GM19468 (cell line): Measurements from ENCODE around the gene ARHGAP15.

Source experiments
- ATAC-seq: cut with Tn5 transposase; IDR thresholded peaks from one replicate; pipeline ENCODE4 v1.9.1; 2021; ENCODE audit warnings: mild to moderate bottlenecking, moderate library complexity, moderate number of reproducible peaks; ENCODE audit not compliant: unreplicated experiment; ENCODE audit errors: extremely low read depth

ARHGAP15 gene

GRCh38 chr2:143548032-143548431 is 418.8 kb downstream of the ARHGAP15 start:
- ATAC-seq = no peak

GRCh38 chr2:143550500-143550899 is 421.3 kb downstream of the ARHGAP15 start:
- ATAC-seq = no peak

- no peak for ATAC-seq
Measured at GRCh38 chr2:143551971-143552650, 422.9 kb downstream of the ARHGAP15 start.

GRCh38 chr2:143553261-143553660 is 424.0 kb downstream of the ARHGAP15 start:
- no peak for ATAC-seq

GRCh38 chr2:143558665-143559064 is 429.4 kb downstream of the ARHGAP15 start:
- ATAC-seq = no peak

- no peak for ATAC-seq
Measured at GRCh38 chr2:143559147-143559546, 429.9 kb downstream of the ARHGAP15 start.

GRCh38 chr2:143560724-143561123 is 431.5 kb downstream of the ARHGAP15 start:
- ATAC-seq = no peak

- peak; percentile 87 for ATAC-seq
Measured at GRCh38 chr2:143564419-143564818, 435.2 kb downstream of the ARHGAP15 start.

GRCh38 chr2:143571747-143572146 is 442.5 kb downstream of the ARHGAP15 start:
- ATAC-seq = no peak

- no peak for ATAC-seq
Measured at GRCh38 chr2:143572421-143572820, 443.2 kb downstream of the ARHGAP15 start.

GRCh38 chr2:143574069-143574468 is 444.9 kb downstream of the ARHGAP15 start:
- ATAC-seq = no peak

GRCh38 chr2:143575340-143575739 is 446.1 kb downstream of the ARHGAP15 start:
- no peak for ATAC-seq

GRCh38 chr2:143577489-143577888 is 448.3 kb downstream of the ARHGAP15 start:
- no peak for ATAC-seq

- ATAC-seq = no peak
Measured at GRCh38 chr2:143579456-143579855, 450.2 kb downstream of the ARHGAP15 start.

- no peak for ATAC-seq
Measured at GRCh38 chr2:143581134-143581533, 451.9 kb downstream of the ARHGAP15 start.

GRCh38 chr2:143582046-143582747 is 453.0 kb downstream of the ARHGAP15 start:
- no peak for ATAC-seq

- no peak for ATAC-seq
Measured at GRCh38 chr2:143584936-143585335, 455.7 kb downstream of the ARHGAP15 start.

GRCh38 chr2:143586119-143586518 is 456.9 kb downstream of the ARHGAP15 start:
- no peak for ATAC-seq

- ATAC-seq = no peak
Measured at GRCh38 chr2:143588746-143589145, 459.5 kb downstream of the ARHGAP15 start.

- no peak for ATAC-seq
Measured at GRCh38 chr2:143594161-143594560, 464.9 kb downstream of the ARHGAP15 start.

GRCh38 chr2:143594745-143595144 is 465.5 kb downstream of the ARHGAP15 start:
- no peak for ATAC-seq

- no peak for ATAC-seq
Measured at GRCh38 chr2:143600116-143600515, 470.9 kb downstream of the ARHGAP15 start.
